Skeletal muscle tissue (tissue), 4 donors: ENCODE data around the gene CD3G. TPM values are rescaled to one million over a fixed set of nuclear protein-coding genes. Genes with fewer than 3 reads are reported as not detected.
A peak's percentile ranks its signal among the peaks of the same experiment; 100 is the strongest.

Source experiments
- H3K27ac ChIP-seq: one replicate; pipeline ENCODE4 v1.7.0; 2013; ENCODE audit warnings: mild to moderate bottlenecking, low read depth, low read length, inconsistent platforms
- H3K27me3 ChIP-seq, 3 donors: one replicate each; pipeline ENCODE4 v1.7.0; 2013; ENCODE audit warnings: low read length in 3 of 3; ENCODE audit not compliant: control insufficient read depth in 3 of 3, insufficient read depth in 3 of 3
- H3K36me3 ChIP-seq, 3 donors: one replicate each; pipeline ENCODE4 v1.7.0; 2013; ENCODE audit warnings: low read length in 3 of 3; ENCODE audit not compliant: control insufficient read depth in 3 of 3, insufficient read depth in 3 of 3
- H3K4me1 ChIP-seq, 3 donors: one replicate each; pipeline ENCODE4 v1.7.0; 2013; ENCODE audit warnings: low read length in 3 of 3, mild to moderate bottlenecking in 3 of 3; ENCODE audit not compliant: control insufficient read depth in 3 of 3, insufficient read depth in 3 of 3
- H3K4me3 ChIP-seq, 3 donors: one replicate each; pipeline ENCODE4 v1.7.0; 2013; ENCODE audit warnings: low read length in 3 of 3
- H3K9ac ChIP-seq, 3 donors: one replicate each; pipeline ENCODE4 v1.7.0; 2013; ENCODE audit warnings: low read length in 3 of 3, mild to moderate bottlenecking in 3 of 3, moderate library complexity in 2 of 3, low read depth in 1 of 3
- H3K9me3 ChIP-seq, 3 donors: one replicate each; pipeline ENCODE4 v1.7.0; 2013; ENCODE audit warnings: low read length in 3 of 3; ENCODE audit not compliant: control insufficient read depth in 3 of 3
- total RNA-seq: library from RNA; depleted of rRNA; stranded (reverse); fragments of >200 nt; gene quantifications from one replicate; pipeline ENCODE4 v1.2.3, GENCODE V29; 2014
- donor health status: Osteomylitis.

The CD3G gene
- total RNA-seq, 1 donor from 2014 or later: under 0.01 TPM

DNA sequence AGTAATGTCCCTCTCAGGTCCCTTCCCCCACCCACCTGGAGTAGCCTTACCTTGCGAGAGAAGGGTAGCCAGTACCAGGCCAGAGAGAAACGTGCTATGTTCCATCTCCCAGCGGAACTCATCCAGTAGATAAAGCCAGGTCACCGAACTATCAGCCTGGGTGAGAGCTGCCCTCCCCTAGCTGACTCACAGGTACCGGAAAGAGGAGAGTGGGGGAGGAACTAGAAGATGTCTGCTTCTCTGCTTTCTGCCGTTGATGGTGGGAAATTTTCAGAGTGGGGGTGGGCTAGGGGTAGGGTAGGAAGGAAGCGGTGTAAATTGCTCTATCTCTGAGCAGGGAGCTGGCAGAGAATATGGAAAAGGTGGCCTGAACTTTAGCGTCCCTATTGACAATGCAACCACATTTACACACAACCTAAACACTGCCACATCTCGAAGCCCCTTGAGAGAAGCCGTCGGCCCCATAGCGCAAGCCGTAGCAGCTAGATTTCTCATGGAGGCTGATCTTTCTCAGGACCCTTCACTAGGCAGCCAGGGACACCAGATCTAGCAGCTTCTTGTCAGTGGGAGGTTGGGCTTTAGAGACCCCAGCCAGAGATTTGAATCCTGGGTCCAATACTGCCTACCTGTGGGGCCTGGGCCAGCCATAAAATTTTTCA is 1.5 kb upstream of the CD3G start, which contains the start of gene CD3D:
Gene CD3D (minus strand): TSS at position 203 of the 659 bp plus-strand sequence. CDS start 98 bp downstream, at position 105.
- Histone ChIP-seq H3K27ac (no peak within 1 kb of the TSS), H3K27me3 (peaks cover 0 to 27% (median 13%) of the 10 kb centered on the region in 3 donors)

DNA sequence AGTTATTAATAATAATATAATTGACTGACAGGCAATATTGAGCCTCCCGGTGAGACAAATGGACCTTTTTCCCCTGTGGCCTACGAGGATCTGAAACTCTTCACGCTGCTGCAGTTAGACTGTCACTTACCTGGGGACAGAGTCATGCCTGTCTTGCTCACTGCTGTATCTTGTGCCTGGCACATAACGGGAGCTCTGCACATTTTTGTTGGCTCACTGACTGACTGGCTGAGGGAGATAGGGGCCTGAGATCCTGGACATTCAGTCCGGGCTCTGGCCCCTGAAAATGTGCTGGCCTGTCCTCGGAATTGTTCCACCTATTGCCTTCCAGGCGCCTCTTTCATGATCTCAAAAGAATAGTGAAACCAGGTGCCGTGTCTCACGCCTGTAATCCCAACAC is 896 bp upstream of the CD3G start:
- Histone ChIP-seq H3K27me3 (peaks cover 0 to 23% (median 13%) of the 10 kb centered on the region in 3 donors), H3K4me3 (no peak overlapping the region), H3K36me3 (no peaks in the 10 kb centered on the region), H3K9ac (no peak overlapping the region), H3K9me3 (no peaks in the 10 kb centered on the region), H3K27ac (no peak overlapping the region), H3K4me1 (no peaks in the 10 kb centered on the region)

More for the DNA sequence above, 1.5 kb upstream of the CD3G start, which contains the start of gene CD3D:
- no peaks in the 10 kb centered on the region for H3K9me3 ChIP-seq
- H3K4me3 ChIP-seq: no peak within 1 kb of the TSS
- no peaks in the 10 kb centered on the region for H3K36me3 ChIP-seq
- H3K4me1 ChIP-seq: no peaks in the 10 kb centered on the region
- no peak within 1 kb of the TSS for H3K9ac ChIP-seq

DNA sequence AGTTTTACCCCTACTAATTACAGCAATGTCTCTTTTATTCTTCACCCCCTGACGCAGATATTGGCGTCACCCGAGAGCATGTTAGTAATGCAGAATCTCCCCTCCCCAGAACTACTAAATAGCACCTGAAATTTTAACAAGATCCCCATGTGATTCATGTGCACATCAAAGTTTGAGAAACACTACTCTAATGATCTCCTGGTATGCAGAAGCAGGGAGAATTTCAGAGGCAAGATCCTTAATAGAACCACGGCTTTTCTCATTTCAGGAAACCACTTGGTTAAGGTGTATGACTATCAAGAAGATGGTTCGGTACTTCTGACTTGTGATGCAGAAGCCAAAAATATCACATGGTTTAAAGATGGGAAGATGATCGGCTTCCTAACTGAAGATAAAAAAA is 5.3 kb downstream of the CD3G start:
- peaks cover 3 to 15% (median 11%) of the 10 kb centered on the region in 3 donors for H3K27me3 ChIP-seq
- no peak overlapping the region for H3K27ac ChIP-seq

DNA sequence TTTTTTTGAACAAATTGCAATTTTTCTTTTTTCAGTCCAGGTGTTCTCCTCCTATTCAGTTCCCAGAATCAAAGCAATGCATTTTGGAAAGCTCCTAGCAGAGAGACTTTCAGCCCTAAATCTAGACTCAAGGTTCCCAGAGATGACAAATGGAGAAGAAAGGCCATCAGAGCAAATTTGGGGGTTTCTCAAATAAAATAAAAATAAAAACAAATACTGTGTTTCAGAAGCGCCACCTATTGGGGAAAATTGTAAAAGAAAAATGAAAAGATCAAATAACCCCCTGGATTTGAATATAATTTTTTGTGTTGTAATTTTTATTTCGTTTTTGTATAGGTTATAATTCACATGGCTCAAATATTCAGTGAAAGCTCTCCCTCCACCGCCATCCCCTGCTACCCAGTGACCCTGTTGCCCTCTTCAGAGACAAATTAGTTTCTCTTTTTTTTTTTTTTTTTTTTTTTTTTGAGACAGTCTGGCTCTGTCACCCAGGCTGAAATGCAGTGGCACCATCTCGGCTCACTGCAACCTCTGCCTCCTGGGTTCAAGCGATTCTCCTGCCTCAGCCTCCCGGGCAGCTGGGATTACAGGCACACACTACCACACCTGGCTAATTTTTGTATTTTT is 9.1 kb downstream of the CD3G start:
- no peak overlapping the region for H3K9ac ChIP-seq

More for the DNA sequence above, 5.3 kb downstream of the CD3G start:
- H3K36me3 ChIP-seq: no peaks in the 10 kb centered on the region
- H3K4me1 ChIP-seq: no peaks in the 10 kb centered on the region
- H3K9ac ChIP-seq: no peak overlapping the region
- no peaks in the 10 kb centered on the region for H3K9me3 ChIP-seq
- no peak overlapping the region for H3K4me3 ChIP-seq

DNA sequence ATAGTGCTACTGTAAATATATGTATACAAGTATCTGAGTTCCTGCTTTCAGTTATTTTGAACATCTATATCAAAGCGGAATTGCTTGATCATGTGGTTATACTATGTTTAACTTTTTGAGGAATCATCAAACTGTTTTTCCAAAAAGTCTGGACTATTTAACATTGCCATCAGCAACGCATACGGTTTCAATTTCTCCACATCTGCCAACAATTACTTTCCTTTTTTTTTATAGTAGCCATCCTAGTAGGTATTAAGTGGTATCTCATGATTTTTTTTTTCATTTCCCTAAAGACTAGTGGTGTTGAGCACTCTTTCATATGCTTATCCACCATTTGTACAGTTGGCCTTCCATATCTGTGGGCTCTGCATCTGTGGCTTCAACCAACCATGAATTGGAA is 13.9 kb downstream of the CD3G start:
- H3K27me3 ChIP-seq: no peaks in the 10 kb centered on the region
- no peak overlapping the region for H3K27ac ChIP-seq
- H3K36me3 ChIP-seq: peaks cover 0 to 4% (median 0%) of the 10 kb centered on the region in 3 donors
- no peak overlapping the region for H3K9ac ChIP-seq
- H3K4me3 ChIP-seq: no peak overlapping the region
- peaks cover 12 to 18% (median 13%) of the 10 kb centered on the region in 3 donors for H3K4me1 ChIP-seq
- no peaks in the 10 kb centered on the region for H3K9me3 ChIP-seq

More for the DNA sequence above, 9.1 kb downstream of the CD3G start:
- Histone ChIP-seq H3K27me3 (peaks cover 3 to 15% (median 7%) of the 10 kb centered on the region in 3 donors), H3K27ac (no peak overlapping the region), H3K9me3 (no peaks in the 10 kb centered on the region), H3K36me3 (no peaks in the 10 kb centered on the region), H3K4me3 (no peak overlapping the region), H3K4me1 (no peaks in the 10 kb centered on the region)

DNA sequence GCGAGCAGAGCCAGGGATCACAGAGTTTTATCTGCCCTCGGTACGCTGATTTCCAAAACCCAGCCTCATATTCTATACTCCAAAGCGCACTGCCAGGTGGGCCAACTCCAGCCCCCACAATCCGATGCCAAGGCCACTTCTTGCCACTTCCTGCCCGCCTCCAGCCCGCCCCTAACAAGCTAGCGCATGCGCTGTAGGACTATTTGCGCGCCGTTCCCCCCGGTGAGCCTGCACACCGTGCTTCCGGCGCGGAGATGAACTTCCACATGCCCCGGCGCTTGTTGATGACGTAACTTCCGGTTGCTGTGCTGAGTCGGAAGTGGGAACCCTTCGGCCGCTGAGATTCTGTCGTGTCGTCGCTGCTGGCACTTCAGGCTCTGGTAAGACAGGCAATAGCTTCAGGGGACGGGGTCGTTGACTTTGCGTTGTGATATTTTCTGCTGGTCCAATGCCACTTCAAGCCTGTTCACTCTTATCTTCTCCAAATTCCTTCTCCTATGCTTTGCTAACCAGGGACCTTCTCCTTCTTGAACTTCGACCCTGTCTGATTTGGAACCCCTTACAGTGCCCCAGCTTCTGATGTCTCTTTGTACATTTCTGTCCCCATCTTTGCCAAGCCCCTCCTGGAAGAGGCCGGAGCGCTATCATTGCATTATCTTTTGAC is 15.3 kb downstream of the CD3G start, which contains the start of gene UBE4A:
Gene UBE4A (plus strand): TSS at position 306 of the 664 bp plus-strand sequence. CDS start 5,481 bp downstream, outside the sequence.
- H3K9ac ChIP-seq: peak within 1 kb of the TSS; percentile 88 to 97 (median 93)
- H3K4me3 ChIP-seq: peak within 1 kb of the TSS; percentile 93 to 100 (median 98)
- H3K27me3 ChIP-seq: no peaks in the 10 kb centered on the region
- no peaks in the 10 kb centered on the region for H3K9me3 ChIP-seq
- peaks cover 0 to 4% (median 0%) of the 10 kb centered on the region in 3 donors for H3K36me3 ChIP-seq
- peak within 1 kb of the TSS; percentile 54 for H3K27ac ChIP-seq
- H3K4me1 ChIP-seq: peaks cover 16 to 18% (median 17%) of the 10 kb centered on the region in 3 donors

DNA sequence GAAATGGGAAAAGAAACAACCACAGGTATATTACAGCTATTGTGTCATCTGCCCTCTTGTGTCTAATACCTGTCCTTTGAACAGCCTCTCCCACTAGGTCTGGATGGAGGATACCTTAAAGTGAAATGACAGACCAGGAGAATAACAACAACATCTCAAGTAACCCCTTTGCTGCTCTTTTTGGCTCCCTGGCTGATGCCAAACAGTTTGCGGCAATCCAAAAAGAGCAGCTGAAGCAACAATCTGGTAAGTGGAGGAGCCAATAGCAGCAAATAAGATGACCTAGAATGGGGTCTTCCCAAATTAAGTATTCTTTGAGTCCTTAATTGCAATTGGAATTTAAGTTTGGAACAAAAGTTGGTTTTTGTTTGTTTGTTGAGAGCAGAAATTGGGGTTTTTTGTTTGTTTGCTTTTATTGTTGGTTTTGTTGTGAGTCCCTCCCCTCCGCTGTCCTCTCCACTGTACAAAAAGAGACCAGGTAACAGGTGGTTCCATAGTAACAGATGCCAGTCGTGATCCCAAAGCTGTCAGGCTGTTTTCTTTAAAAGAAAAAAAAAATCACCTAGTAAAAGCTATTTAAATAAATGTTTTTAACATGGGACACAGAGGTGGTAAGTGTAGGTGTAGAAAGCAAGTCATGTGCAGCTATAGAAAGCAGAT is 20.9 kb downstream of the CD3G start:
- H3K4me3 ChIP-seq: no peak overlapping the region
- H3K9me3 ChIP-seq: no peaks in the 10 kb centered on the region
- no peaks in the 10 kb centered on the region for H3K27me3 ChIP-seq
- peaks cover 13 to 32% (median 20%) of the 10 kb centered on the region in 3 donors for H3K36me3 ChIP-seq
- H3K27ac ChIP-seq: peak overlapping the region; percentile 84
- H3K4me1 ChIP-seq: peaks cover 15 to 36% (median 24%) of the 10 kb centered on the region in 3 donors
- H3K9ac ChIP-seq: peak overlapping the region in 1 of 3 donors; percentile 15

DNA sequence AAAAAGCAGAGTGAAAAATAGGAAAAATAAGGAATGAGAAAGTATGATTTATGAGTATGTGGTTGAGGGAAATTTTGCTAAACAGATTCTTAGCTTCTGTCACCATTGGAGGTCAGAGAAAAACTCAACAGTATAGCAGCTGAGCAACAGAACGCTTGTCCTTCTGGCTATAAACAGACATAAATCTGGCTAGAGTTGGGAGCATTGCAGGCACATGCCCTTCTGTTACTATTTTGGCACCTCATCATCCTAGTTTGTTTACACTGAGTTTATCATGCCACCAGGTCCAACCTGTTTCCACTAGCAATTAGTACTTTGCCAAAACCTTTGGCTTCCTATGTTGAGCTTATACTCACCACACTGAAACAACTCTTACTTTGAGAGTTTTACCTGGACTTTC is 22.1 kb downstream of the CD3G start:
- Histone ChIP-seq H3K9me3 (no peaks in the 10 kb centered on the region), H3K36me3 (peaks cover 19 to 43% (median 32%) of the 10 kb centered on the region in 3 donors), H3K27me3 (no peaks in the 10 kb centered on the region), H3K4me3 (no peak overlapping the region), H3K4me1 (peaks cover 8 to 25% (median 15%) of the 10 kb centered on the region in 3 donors), H3K27ac (peak overlapping the region; percentile 84), H3K9ac (peak overlapping the region; percentile 2 to 63 (median 39))

DNA sequence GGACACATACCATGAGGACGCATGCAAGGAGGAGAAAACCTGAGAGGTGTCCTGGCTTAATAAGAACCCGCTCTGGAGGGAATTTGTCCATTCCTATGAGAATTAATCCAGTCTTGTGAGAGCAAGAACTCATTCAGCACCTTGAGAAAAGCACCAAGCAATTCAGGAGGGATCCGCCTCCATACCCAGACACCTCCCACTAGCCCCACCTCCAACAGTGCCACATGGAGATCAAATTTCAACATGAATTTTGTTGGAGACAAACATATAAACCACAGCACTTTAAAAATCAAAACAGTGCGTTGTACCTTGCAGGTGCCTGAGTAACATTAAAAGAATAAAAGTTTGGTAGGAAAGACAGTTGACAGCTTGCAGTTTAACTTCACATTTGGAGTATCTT is 26.6 kb downstream of the CD3G start:
- Histone ChIP-seq H3K4me1 (peaks cover 0 to 7% (median 2%) of the 10 kb centered on the region in 3 donors), H3K9me3 (no peaks in the 10 kb centered on the region), H3K36me3 (peaks cover 45 to 78% (median 71%) of the 10 kb centered on the region in 3 donors), H3K9ac (no peak overlapping the region), H3K4me3 (no peak overlapping the region), H3K27ac (no peak overlapping the region), H3K27me3 (no peaks in the 10 kb centered on the region)
